ENCODE data around the gene GEMIN4. TPM values are rescaled to one million over a fixed set of nuclear protein-coding genes. Genes with fewer than 3 reads are reported as not detected.

GEMIN4 gene
- total and polyA plus RNA-seq, 10 of the 15 experiments (the other 5 are each of a cell fraction or from before 2014, with no cell fraction given): 2.4 to 55.6 (median 34.5) TPM

GRCh38 chr17:752002-752619 is at the start of gene GEMIN4 (continued):
- TF ChIP-seq ELK1 (IDR thresholded peaks at IDR 0.05; ENCODE audit: low read depth, low read length) (no peak), CHD1 (IDR thresholded peaks at IDR 0.05; ENCODE audit: low read depth, low read length) (no peak), E4F1 (IDR thresholded peaks at IDR 0.05; ENCODE audit: borderline replicate concordance, partially characterized antibody) (peak; percentile 57), TARDBP (IDR thresholded peaks at IDR 0.05; ENCODE audit: borderline replicate concordance) (no peak), JUNB (IDR thresholded peaks at IDR 0.05) (no peak), PBX3 (IDR thresholded peaks at IDR 0.05; ENCODE audit: insufficient replicate concordance, low read depth, low read length) (no peak), ASH2L (IDR thresholded peaks at IDR 0.05; ENCODE audit: borderline replicate concordance, low read depth) (no peak), JUND (IDR thresholded peaks at IDR 0.05; ENCODE audit: low read depth, low read length) (no peak; the same call in 1 of the 2 replicates), ZZZ3 (IDR thresholded peaks at IDR 0.05; ENCODE audit: control insufficient read depth, insufficient read length, low read depth) (no peak), NR2F1 (conservative IDR thresholded peaks at IDR 0.05) (peak; percentile 6; the same call in 1 of the 2 replicates), HDAC6 (IDR thresholded peaks at IDR 0.05; ENCODE audit: unreplicated experiment) (peak; percentile 56), SREBF2 (IDR thresholded peaks at IDR 0.05; ENCODE audit: low read length) (no peak), ESRRA (IDR thresholded peaks at IDR 0.05; ENCODE audit: low read length) (no peak), ZBTB33 (IDR thresholded peaks at IDR 0.05) (no peak), MYB (IDR thresholded peaks at IDR 0.05; ENCODE audit: borderline replicate concordance, low read depth, low read length) (no peak), USF2 (IDR thresholded peaks at IDR 0.05; ENCODE audit: borderline replicate concordance, low read depth, low read length) (no peak), RBBP5 (conservative IDR thresholded peaks at IDR 0.05) (no peak), SIX5 (IDR thresholded peaks at IDR 0.05; ENCODE audit: low read depth, low read length, severe bottlenecking) (peak; percentile 2), RELB (IDR thresholded peaks at IDR 0.05; ENCODE audit: low read depth) (no peak)
